Naive thymus-derived CD4-positive, alpha-beta T cell (primary cell): ENCODE results near the gene FMO2. TPM values are rescaled to one million over a fixed set of nuclear protein-coding genes. Genes with fewer than 3 reads are reported as not detected.

Source experiments
- ATAC-seq: fragments of 150-1000 bp; cut with Tn5 transposase; 2 replicates; pipeline ENCODE4 v1.10.0; 2021; ENCODE audit warnings: mild to moderate bottlenecking, moderate library complexity
- CTCF ChIA-PET: fragments of 350-600 bp; sonication (Branson Sonifier 250); formaldehyde crosslinking; loops from one replicate; lab custom pipeline; 2021; ENCODE audit warnings: antibody characterized with exemption; lab: Charles Lee
- POLR2A ChIA-PET: fragments of 350-600 bp; sonication (Branson Sonifier 250); formaldehyde crosslinking; loops from one replicate; lab custom pipeline; 2021; ENCODE audit warnings: antibody characterized with exemption, inconsistent platforms; lab: Charles Lee
- DNase-seq, 9 donors: peaks; one replicate each; pipeline versions ENCODE4 v3.0.0 to v3.0.0-alpha.2; 2020 to 2022; ENCODE audit warnings: mixed read lengths in 1 of 9
- H3K27ac ChIP-seq: one replicate; pipeline ENCODE4 v1.7.0; 2013; ENCODE audit warnings: mild to moderate bottlenecking, low read depth, low read length, moderate library complexity
- H3K27me3 ChIP-seq, 2 donors: one replicate each; pipeline ENCODE4 v1.7.0; 2013; ENCODE audit warnings: low read length in 2 of 2, mild to moderate bottlenecking in 2 of 2, moderate library complexity in 2 of 2; ENCODE audit not compliant: control insufficient read depth in 2 of 2, insufficient read depth in 2 of 2
- H3K36me3 ChIP-seq, 3 experiments: 1 replicate in 2 of 3; 2 replicates in 1 of 3; pipeline ENCODE4 v1.7.0; 2013; ENCODE audit warnings: low read length in 3 of 3, mild to moderate bottlenecking in 3 of 3, moderate library complexity in 1 of 3; ENCODE audit not compliant: insufficient read depth in 3 of 3, control insufficient read depth in 2 of 3
- H3K4me1 ChIP-seq, 2 donors: one replicate each; pipeline ENCODE4 v1.7.0; 2013; ENCODE audit warnings: low read length in 2 of 2, mild to moderate bottlenecking in 2 of 2, moderate library complexity in 1 of 2; ENCODE audit not compliant: control insufficient read depth in 2 of 2, insufficient read depth in 2 of 2
- H3K4me3 ChIP-seq: 2 replicates; pipeline ENCODE4 v1.7.0; 2013; ENCODE audit warnings: mild to moderate bottlenecking, low read length
- H3K9me3 ChIP-seq, 3 experiments: 1 replicate in 2 of 3; 2 replicates in 1 of 3; pipeline ENCODE4 v1.7.0; 2013; ENCODE audit warnings: low read length in 3 of 3; ENCODE audit not compliant: control insufficient read depth in 2 of 3
- H3K27ac Mint-ChIP-seq, 9 donors: one replicate each; pipeline ENCODE4 v1.8.0; 2020 to 2022; ENCODE audit warnings: mixed read lengths in 9 of 9, mild to moderate bottlenecking in 8 of 9, moderate library complexity in 5 of 9, inconsistent platforms in 2 of 9
- H3K27me3 Mint-ChIP-seq, 5 donors: one replicate each; pipeline ENCODE4 v1.8.0; 2021 to 2022; ENCODE audit warnings: mixed read lengths in 5 of 5, mild to moderate bottlenecking in 1 of 5
- H3K36me3 Mint-ChIP-seq, 5 donors: one replicate each; pipeline ENCODE4 v1.8.0; 2020 to 2022; ENCODE audit warnings: mixed read lengths in 5 of 5, mild to moderate bottlenecking in 3 of 5, inconsistent platforms in 1 of 5
- H3K4me1 Mint-ChIP-seq, 7 donors: one replicate each; pipeline ENCODE4 v1.8.0; 2020 to 2022; ENCODE audit warnings: mixed read lengths in 7 of 7, mild to moderate bottlenecking in 3 of 7, inconsistent platforms in 1 of 7
- H3K4me3 Mint-ChIP-seq, 10 donors: one replicate each; pipeline ENCODE4 v1.8.0; 2020 to 2022; ENCODE audit warnings: mild to moderate bottlenecking in 10 of 10, mixed read lengths in 10 of 10, moderate library complexity in 6 of 10, inconsistent platforms in 2 of 10
- H3K9me3 Mint-ChIP-seq, 11 donors: one replicate each; pipeline ENCODE4 v1.8.0; 2020 to 2022; ENCODE audit warnings: mixed read lengths in 11 of 11, mild to moderate bottlenecking in 4 of 11, inconsistent platforms in 1 of 11, moderate library complexity in 1 of 11
- intact Hi-C, 2 donors: fragments of 100-400 bp; cut with micrococcal nuclease; formaldehyde crosslinking; loops; one replicate each; pipeline ENCODE4 v1.15.1; 2023
- polyA plus RNA-seq, 2 donors: library from polyadenylated mRNA; unstranded; fragments of 300-500 nt; fragmentation: Illumina TruSeq; gene quantifications; one replicate each; pipeline ENCODE4 v1.2.3, GENCODE V29; 2021
- total RNA-seq, 6 experiments: library from RNA in 5 of 6; stranded (reverse) in 5 of 6; gene quantifications; 1 replicate in 5 of 6; 2 replicates in 1 of 6; pipeline ENCODE4 v1.2.3 and lab custom pipeline; 2021 to 2026

FMO2 gene
- total and polyA plus RNA-seq, 7 experiments from 2014 or later: not detected

- H3K4me1 ChIP-seq: no peaks in the 10 kb centered on the region
- CTCF ChIA-PET: no interaction called here
- peaks cover 0 to 8% (median 0%) of the 10 kb centered on the region in 11 donors for H3K9me3 Mint-ChIP-seq
- POLR2A ChIA-PET: no interaction called here
- DNase-seq: no peak
- peaks cover 3 to 30% (median 13%) of the 10 kb centered on the region in 5 donors for H3K27me3 Mint-ChIP-seq
- H3K4me1 Mint-ChIP-seq: no peaks in the 10 kb centered on the region
- H3K27ac Mint-ChIP-seq: no peak overlapping the region
- H3K27me3 ChIP-seq: no peaks in the 10 kb centered on the region
- H3K36me3 Mint-ChIP-seq: no peaks in the 10 kb centered on the region
- intact Hi-C loops: no loop called here
- H3K27ac ChIP-seq: no peak overlapping the region
- no peak overlapping the region for H3K4me3 ChIP-seq
- H3K36me3 ChIP-seq: no peaks in the 10 kb centered on the region
- H3K9me3 ChIP-seq: no peaks in the 10 kb centered on the region
- no peak for ATAC-seq
- H3K4me3 Mint-ChIP-seq: no peak overlapping the region
These were observed 26.5 kb upstream of the FMO2 start for GRCh38 chr1:171158551-171158950.

GRCh38 chr1:171159148-171159547 is 26.0 kb upstream of the FMO2 start:
- no peaks in the 10 kb centered on the region for H3K27me3 ChIP-seq
- CTCF ChIA-PET: no interaction called here
- DNase-seq (no peak), ATAC-seq (no peak)
- Mint-ChIP-seq H3K27me3 (peaks cover 3 to 30% (median 13%) of the 10 kb centered on the region in 5 donors), H3K4me3 (no peak overlapping the region), H3K27ac (no peak overlapping the region), H3K4me1 (no peaks in the 10 kb centered on the region), H3K36me3 (no peaks in the 10 kb centered on the region), H3K9me3 (peaks cover 0 to 8% (median 0%) of the 10 kb centered on the region in 11 donors)
- POLR2A ChIA-PET: no interaction called here
- H3K4me1 ChIP-seq: no peaks in the 10 kb centered on the region
- H3K9me3 ChIP-seq: no peaks in the 10 kb centered on the region
- no peaks in the 10 kb centered on the region for H3K36me3 ChIP-seq
- no peak overlapping the region for H3K4me3 ChIP-seq
- intact Hi-C loops: no loop called here
- no peak overlapping the region for H3K27ac ChIP-seq

- no peak overlapping the region for H3K4me3 ChIP-seq
- H3K27me3 ChIP-seq: no peaks in the 10 kb centered on the region
- H3K4me1 Mint-ChIP-seq: no peaks in the 10 kb centered on the region
- H3K27ac Mint-ChIP-seq: no peak overlapping the region
- ATAC-seq (no peak), DNase-seq (no peak)
- no peaks in the 10 kb centered on the region for H3K9me3 ChIP-seq
- intact Hi-C loops: loop anchor here in 1 of 2 donors (10.0 kb wide), 1 partner anchor 65 kb away; no protein-coding TSS in a partner anchor
- H3K4me3 Mint-ChIP-seq: no peak overlapping the region
- H3K4me1 ChIP-seq: no peaks in the 10 kb centered on the region
- H3K36me3 Mint-ChIP-seq: no peaks in the 10 kb centered on the region
- H3K36me3 ChIP-seq: no peaks in the 10 kb centered on the region
- peaks cover 0 to 8% (median 0%) of the 10 kb centered on the region in 11 donors for H3K9me3 Mint-ChIP-seq
- peaks cover 3 to 30% (median 13%) of the 10 kb centered on the region in 5 donors for H3K27me3 Mint-ChIP-seq
- CTCF ChIA-PET: no interaction called here
- H3K27ac ChIP-seq: no peak overlapping the region
- POLR2A ChIA-PET: no interaction called here
These were observed 24.9 kb upstream of the FMO2 start for GRCh38 chr1:171160211-171160610.

GRCh38 chr1:171160639-171161354 is 24.3 kb upstream of the FMO2 start:
- Histone ChIP-seq H3K27ac (no peak overlapping the region), H3K36me3 (no peaks in the 10 kb centered on the region), H3K4me1 (no peaks in the 10 kb centered on the region), H3K4me3 (no peak overlapping the region), H3K27me3 (no peaks in the 10 kb centered on the region), H3K9me3 (no peaks in the 10 kb centered on the region)
- Mint-ChIP-seq H3K4me1 (no peaks in the 10 kb centered on the region), H3K4me3 (no peak overlapping the region), H3K9me3 (peaks cover 0 to 8% (median 0%) of the 10 kb centered on the region in 11 donors), H3K36me3 (no peaks in the 10 kb centered on the region), H3K27me3 (peaks cover 3 to 30% (median 12%) of the 10 kb centered on the region in 5 donors), H3K27ac (no peak overlapping the region)
- CTCF ChIA-PET: no interaction called here
- intact Hi-C loops: loop anchor here in 1 of 2 donors (10.0 kb wide), 1 partner anchor 64 kb away; no protein-coding TSS in a partner anchor
- ATAC-seq (no peak), DNase-seq (no peak)
- POLR2A ChIA-PET: no interaction called here

GRCh38 chr1:171161431-171161830 is 23.7 kb upstream of the FMO2 start:
- Histone ChIP-seq H3K4me3 (no peak overlapping the region), H3K9me3 (no peaks in the 10 kb centered on the region), H3K27ac (no peak overlapping the region), H3K4me1 (no peaks in the 10 kb centered on the region), H3K36me3 (no peaks in the 10 kb centered on the region), H3K27me3 (no peaks in the 10 kb centered on the region)
- no peak for ATAC-seq
- CTCF ChIA-PET: no interaction called here
- Mint-ChIP-seq H3K27me3 (peaks cover 2 to 30% (median 12%) of the 10 kb centered on the region in 5 donors), H3K27ac (no peak overlapping the region), H3K9me3 (peaks cover 0 to 8% (median 0%) of the 10 kb centered on the region in 11 donors), H3K4me3 (no peak overlapping the region), H3K4me1 (no peaks in the 10 kb centered on the region), H3K36me3 (no peaks in the 10 kb centered on the region)
- POLR2A ChIA-PET: no interaction called here
- no peak for DNase-seq
- intact Hi-C loops: loop anchor here in 1 of 2 donors (10.0 kb wide), 1 partner anchor 63 kb away; no protein-coding TSS in a partner anchor

- intact Hi-C loops: loop anchor here in 1 of 2 donors (10.0 kb wide), 1 partner anchor 58 kb away; no protein-coding TSS in a partner anchor
- Histone ChIP-seq H3K36me3 (no peaks in the 10 kb centered on the region), H3K4me1 (no peaks in the 10 kb centered on the region), H3K9me3 (no peaks in the 10 kb centered on the region), H3K27ac (no peak overlapping the region), H3K4me3 (no peak overlapping the region), H3K27me3 (no peaks in the 10 kb centered on the region)
- Mint-ChIP-seq H3K9me3 (peaks cover 0 to 5% (median 0%) of the 10 kb centered on the region in 11 donors), H3K27ac (no peak overlapping the region), H3K36me3 (no peaks in the 10 kb centered on the region), H3K27me3 (peaks cover 3 to 27% (median 21%) of the 10 kb centered on the region in 5 donors), H3K4me1 (no peaks in the 10 kb centered on the region), H3K4me3 (no peak overlapping the region)
- ATAC-seq (no peak), DNase-seq (no peak)
- CTCF ChIA-PET: no interaction called here
- POLR2A ChIA-PET: no interaction called here
These were observed 18.7 kb upstream of the FMO2 start for GRCh38 chr1:171166361-171166760.

GRCh38 chr1:171167785-171168184 is 17.3 kb upstream of the FMO2 start:
- no peaks in the 10 kb centered on the region for H3K36me3 ChIP-seq
- ATAC-seq: no peak

More at GRCh38 chr1:171167785-171168184, 17.3 kb upstream of the FMO2 start:
- POLR2A ChIA-PET: no interaction called here
- no peak overlapping the region for H3K27ac ChIP-seq
- CTCF ChIA-PET: no interaction called here
- H3K4me1 ChIP-seq: no peaks in the 10 kb centered on the region
- no peaks in the 10 kb centered on the region for H3K9me3 ChIP-seq
- no peak for DNase-seq
- no peaks in the 10 kb centered on the region for H3K4me1 Mint-ChIP-seq
- no peak overlapping the region for H3K27ac Mint-ChIP-seq
- H3K27me3 Mint-ChIP-seq: peaks cover 5 to 29% (median 21%) of the 10 kb centered on the region in 5 donors
- H3K4me3 ChIP-seq: no peak overlapping the region
- intact Hi-C loops: loop anchor here in 1 of 2 donors (10.0 kb wide), 1 partner anchor 57 kb away; no protein-coding TSS in a partner anchor
- no peak overlapping the region for H3K4me3 Mint-ChIP-seq
- no peaks in the 10 kb centered on the region for H3K27me3 ChIP-seq
- H3K36me3 Mint-ChIP-seq: no peaks in the 10 kb centered on the region
- peaks cover 0 to 5% (median 0%) of the 10 kb centered on the region in 11 donors for H3K9me3 Mint-ChIP-seq
